MM.1S (cell line): ENCODE measurements around the gene KRT6C.

Experiments used
- DNase-seq: peaks from one replicate; pipeline ENCODE4 v3.0.0-alpha.2; 2015
- H2AFZ ChIP-seq: fragments of 300-600 bp; sonication (generic); 2 replicates; pipeline ENCODE4 v1.6.0; 2016; ENCODE audit warnings: antibody characterized with exemption, low read length
- H3F3A ChIP-seq: fragments of 300-600 bp; sonication (generic); 2 replicates; pipeline ENCODE4 v1.6.1; 2016; ENCODE audit warnings: mild to moderate bottlenecking, antibody characterized with exemption, low read length, moderate library complexity, mixed read lengths; ENCODE audit not compliant: insufficient read depth
- H3K27ac ChIP-seq: fragments of 300-600 bp; sonication (generic); 2 replicates; pipeline ENCODE4 v1.5.1; 2016; ENCODE audit warnings: mild to moderate bottlenecking, low read length
- H3K27me3 ChIP-seq: fragments of 300-600 bp; sonication (generic); replicated peaks from 2 replicates; pipeline ENCODE4 v1.6.0; 2016; ENCODE audit warnings: low read length; ENCODE audit not compliant: insufficient read depth
- H3K36me3 ChIP-seq: fragments of 300-600 bp; sonication (generic); replicated peaks from 2 replicates; pipeline ENCODE4 v1.6.1; 2016; ENCODE audit warnings: mild to moderate bottlenecking, low read length, mixed read lengths; ENCODE audit not compliant: insufficient read depth
- H3K4me1 ChIP-seq: fragments of 300-600 bp; sonication (generic); 2 replicates; pipeline ENCODE4 v1.6.1; 2016; ENCODE audit warnings: low read length, mixed read lengths
- H3K4me2 ChIP-seq: fragments of 300-600 bp; sonication (generic); 2 replicates; pipeline ENCODE4 v1.6.0; 2016; ENCODE audit warnings: low read depth, low read length
- H3K4me3 ChIP-seq: fragments of 300-600 bp; sonication (generic); 2 replicates; pipeline ENCODE4 v1.5.1; 2016; ENCODE audit warnings: low read length, mixed read lengths
- H3K79me2 ChIP-seq: fragments of 300-600 bp; sonication (generic); 2 replicates; pipeline ENCODE4 v1.6.1; 2016; ENCODE audit warnings: mixed run types, low read length, mixed read lengths
- H3K9ac ChIP-seq: fragments of 300-600 bp; sonication (generic); 2 replicates; pipeline ENCODE4 v1.6.1; 2016; ENCODE audit warnings: low read length, mixed read lengths
- H3K9me2 ChIP-seq: fragments of 300-600 bp; sonication (generic); replicated peaks from 2 replicates; pipeline ENCODE4 v1.6.1; 2016; ENCODE audit warnings: mild to moderate bottlenecking, low read length, mixed read lengths; ENCODE audit not compliant: insufficient read depth
- H3K9me3 ChIP-seq: fragments of 300-600 bp; sonication (generic); replicated peaks from 2 replicates; pipeline ENCODE4 v1.6.1; 2016; ENCODE audit warnings: mild to moderate bottlenecking, low read length, mixed read lengths; ENCODE audit not compliant: insufficient read depth
- H4K20me1 ChIP-seq: fragments of 300-600 bp; sonication (generic); 2 replicates; pipeline ENCODE4 v1.6.1; 2016; ENCODE audit warnings: mild to moderate bottlenecking, low read length, moderate library complexity, mixed read lengths; ENCODE audit not compliant: insufficient read depth
- CTCF ChIP-seq: fragments of 300-600 bp; sonication (generic); IDR thresholded peaks from 2 replicates; pipeline ENCODE4 v1.5.1; 2016; ENCODE audit warnings: antibody characterized with exemption, low read length, mixed read lengths
- EZH2 ChIP-seq: fragments of 300-600 bp; sonication (generic); optimal IDR thresholded peaks from 2 replicates; pipeline ENCODE3; 2017; ENCODE audit warnings: low read depth, mild to moderate bottlenecking, antibody characterized with exemption, low read length, mixed read lengths
- EZH2phosphoT487 ChIP-seq: fragments of 300-600 bp; sonication (generic); IDR thresholded peaks from 2 replicates; pipeline ENCODE4 v1.6.1; 2018; ENCODE audit warnings: antibody characterized with exemption, low read length

KRT6C gene

DNA sequence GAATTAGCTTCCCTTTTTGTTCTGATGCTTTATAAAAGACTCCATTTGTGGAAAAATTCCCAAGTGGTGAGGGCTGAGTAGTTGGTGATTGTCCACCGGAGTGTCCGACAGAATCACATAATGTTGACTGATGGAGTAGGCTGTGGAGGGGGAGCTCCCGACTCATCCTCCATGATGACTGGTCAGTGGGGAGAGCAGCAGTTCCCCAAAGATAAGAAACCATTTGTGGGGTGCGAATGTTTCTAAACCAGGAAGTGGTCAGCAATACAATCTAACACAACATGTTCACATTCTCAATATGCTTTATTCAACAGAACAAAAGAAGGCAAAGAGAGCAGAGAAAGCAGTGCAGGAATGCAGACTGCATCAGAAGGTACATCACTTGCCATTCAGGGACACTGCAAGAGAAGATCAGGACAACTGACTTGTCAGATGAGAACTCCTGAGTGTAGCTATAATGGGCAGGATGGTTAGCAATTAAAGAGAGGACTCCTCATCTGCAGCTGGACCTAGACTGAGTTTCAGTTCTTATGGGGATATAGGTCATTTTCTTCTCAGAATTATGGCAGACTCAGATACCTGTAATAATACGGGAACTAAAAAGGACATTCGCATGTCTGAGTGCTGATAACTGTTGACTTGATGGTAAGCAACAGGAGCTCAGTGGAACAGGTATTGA is 27.1 kb downstream of the KRT6C start:
- Histone ChIP-seq H3K4me1 (no peaks in the 10 kb centered on the region), H3K9me2 (no peaks in the 10 kb centered on the region), H3K79me2 (no peaks in the 10 kb centered on the region), H3K27me3 (peaks cover 12% of the 10 kb centered on the region; the same call in 1 of the 2 replicates), H2AFZ (no peak overlapping the region), H3K9me3 (no peaks in the 10 kb centered on the region), H3K4me3 (no peak overlapping the region), H3F3A (no peaks in the 10 kb centered on the region), H3K27ac (no peak overlapping the region), H3K36me3 (no peaks in the 10 kb centered on the region), H3K4me2 (no peak overlapping the region), H3K9ac (no peak overlapping the region), H4K20me1 (no peaks in the 10 kb centered on the region)
- TF ChIP-seq EZH2, result no peak
- no peak for TF ChIP-seq EZH2phosphoT487
- no peak for TF ChIP-seq CTCF
- no peak for DNase-seq

- Histone ChIP-seq H3K27me3 (peaks cover 18% of the 10 kb centered on the region; the same call in 1 of the 2 replicates), H3K27ac (no peak overlapping the region), H3K79me2 (no peaks in the 10 kb centered on the region)
These were observed 27.7 kb downstream of the KRT6C start for GRCh38 chr12:52445876-52446275.

GRCh38 chr12:52444647-52445595 is 28.7 kb downstream of the KRT6C start:
- Histone ChIP-seq H3K27me3 (peaks cover 19% of the 10 kb centered on the region; the same call in 1 of the 2 replicates), H3K9me3 (no peaks in the 10 kb centered on the region), H3K4me3 (no peak overlapping the region), H2AFZ (no peak overlapping the region), H3K9ac (no peak overlapping the region), H3K79me2 (no peaks in the 10 kb centered on the region), H3K4me1 (no peaks in the 10 kb centered on the region), H3K27ac (no peak overlapping the region), H3K36me3 (no peaks in the 10 kb centered on the region), H4K20me1 (no peaks in the 10 kb centered on the region), H3K9me2 (no peaks in the 10 kb centered on the region), H3K4me2 (no peak overlapping the region), H3F3A (no peaks in the 10 kb centered on the region)
- no peak for TF ChIP-seq EZH2phosphoT487
- TF ChIP-seq EZH2, result no peak
- no peak for TF ChIP-seq CTCF
- DNase-seq, result no peak

More at GRCh38 chr12:52445876-52446275, 27.7 kb downstream of the KRT6C start:
- Histone ChIP-seq H3K9ac (no peak overlapping the region), H3K9me3 (no peaks in the 10 kb centered on the region), H3K36me3 (no peaks in the 10 kb centered on the region), H3K4me1 (no peaks in the 10 kb centered on the region), H3K9me2 (no peaks in the 10 kb centered on the region), H3K4me3 (no peak overlapping the region), H3F3A (no peaks in the 10 kb centered on the region), H2AFZ (no peak overlapping the region), H3K4me2 (no peak overlapping the region), H4K20me1 (no peaks in the 10 kb centered on the region)
- TF ChIP-seq EZH2 (no peak), EZH2phosphoT487 (no peak), CTCF (no peak)
- no peak for DNase-seq
